ENCODE measurements around the gene PTGES3L.

GRCh38 chr17:42992872-42993271 lies 13.0 kb upstream of the PTGES3L start:
- TF ChIP-seq POLR2A (IDR thresholded peaks at IDR 0.05) (no peak), CTCF (IDR thresholded peaks at IDR 0.05) (no peak)
